OCI-LY3 (cell line): ENCODE measurements around the gene HEMGN.

ENCODE experiments used
- H2AFZ ChIP-seq: fragments of 200-600, 300-600 bp; shearing (Covaris generic); 2 replicates; pipeline ENCODE4 v1.6.0; 2014; ENCODE audit warnings: antibody characterized with exemption, low read depth, low read length
- H3K27ac ChIP-seq: fragments of 200-600, 300-600 bp; sonication (generic); 2 replicates; pipeline ENCODE4 v1.5.1; 2014; ENCODE audit warnings: mild to moderate bottlenecking, low read length, moderate library complexity, mixed read lengths
- H3K27me3 ChIP-seq: fragments of 200-600, 300-600 bp; sonication (generic); 2 replicates; pipeline ENCODE4 v1.6.1; 2014; ENCODE audit warnings: low read depth, low read length, mixed read lengths
- H3K36me3 ChIP-seq: fragments of 200-600, 300-600 bp; sonication (generic); replicated peaks from 2 replicates; pipeline ENCODE3; 2014; ENCODE audit warnings: low read depth, low read length, mixed read lengths
- H3K4me1 ChIP-seq: fragments of 300-600, 200-600 bp; sonication (generic); 2 replicates; pipeline ENCODE4 v1.6.1; 2014; ENCODE audit warnings: low read length, mixed read lengths
- H3K4me2 ChIP-seq: fragments of 200-600, 300-600 bp; sonication (generic); 2 replicates; pipeline ENCODE4 v1.6.1; 2014; ENCODE audit warnings: low read length, mixed read lengths
- H3K4me3 ChIP-seq: fragments of 300-600, 200-600 bp; sonication (generic); 2 replicates; pipeline ENCODE4 v1.5.1; 2014; ENCODE audit warnings: antibody characterized with exemption, mild to moderate bottlenecking, low read length, moderate library complexity
- H3K79me2 ChIP-seq: fragments of 300-600, 200-600 bp; shearing (Covaris generic); 2 replicates; pipeline ENCODE4 v1.6.1; 2014; ENCODE audit warnings: mild to moderate bottlenecking, low read length, mixed read lengths
- H3K9ac ChIP-seq: fragments of 300-600, 200-600 bp; shearing (Covaris generic); 2 replicates; pipeline ENCODE4 v1.6.0; 2014; ENCODE audit warnings: mild to moderate bottlenecking, low read length, moderate library complexity
- H3K9me3 ChIP-seq: fragments of 200-600, 300-600 bp; shearing (Covaris generic); 2 replicates; pipeline ENCODE4 v1.6.1; 2014; ENCODE audit warnings: low read length, mixed read lengths; ENCODE audit not compliant: insufficient read depth
- H4K20me1 ChIP-seq: fragments of 200-600, 300-600 bp; sonication (generic); 2 replicates; pipeline ENCODE4 v1.6.1; 2016; ENCODE audit warnings: low read length, mixed read lengths; ENCODE audit not compliant: insufficient read depth
- CTCF ChIP-seq: fragments of 200-600, 300-600 bp; sonication (generic); IDR thresholded peaks from 2 replicates; pipeline ENCODE4 v1.5.1; 2014; ENCODE audit warnings: antibody characterized with exemption, low read length, low read depth
- EZH2phosphoT487 ChIP-seq: fragments of 200-600 bp; shearing (Covaris generic); IDR thresholded peaks from 2 replicates; pipeline ENCODE4 v1.6.1; 2018; ENCODE audit warnings: antibody characterized with exemption, mixed run types, low read depth

Gene HEMGN

DNA sequence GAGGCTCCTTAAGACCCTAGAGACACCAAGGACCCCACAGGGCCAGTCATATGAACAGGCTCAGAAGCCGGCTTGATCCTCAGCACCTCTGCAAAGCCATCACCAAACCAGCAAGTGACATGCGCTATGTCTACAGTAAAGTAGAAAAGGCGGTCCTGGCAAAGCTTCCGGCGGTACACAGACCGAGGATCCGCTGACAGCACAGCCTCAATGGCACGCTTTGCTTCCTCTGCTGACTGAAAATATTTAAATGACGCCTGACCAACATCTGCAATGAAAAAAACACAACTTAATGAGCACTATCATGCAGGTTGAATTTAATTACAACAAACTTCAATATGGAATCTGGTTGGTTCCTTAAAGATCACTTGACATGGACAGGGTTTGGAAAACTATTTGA, 33.2 kb downstream of the HEMGN start:
- no peaks in the 10 kb centered on the region for H4K20me1 ChIP-seq
- H3K4me2 ChIP-seq = no peak overlapping the region
- H3K4me3 ChIP-seq = no peak overlapping the region
- no peak for TF ChIP-seq EZH2phosphoT487
- TF ChIP-seq CTCF = no peak
- 0 out of 2 replicates have a peak, but pooled peaks cover 2% of the 10 kb centered on the region for H3K79me2 ChIP-seq
- no peaks in the 10 kb centered on the region for H3K4me1 ChIP-seq
- no peaks in the 10 kb centered on the region for H3K27me3 ChIP-seq
- peaks cover 3% of the 10 kb centered on the region for H3K36me3 ChIP-seq
- H2AFZ ChIP-seq = no peak overlapping the region
- H3K27ac ChIP-seq = no peak overlapping the region
- no peak overlapping the region for H3K9ac ChIP-seq
- no peaks in the 10 kb centered on the region for H3K9me3 ChIP-seq

DNA sequence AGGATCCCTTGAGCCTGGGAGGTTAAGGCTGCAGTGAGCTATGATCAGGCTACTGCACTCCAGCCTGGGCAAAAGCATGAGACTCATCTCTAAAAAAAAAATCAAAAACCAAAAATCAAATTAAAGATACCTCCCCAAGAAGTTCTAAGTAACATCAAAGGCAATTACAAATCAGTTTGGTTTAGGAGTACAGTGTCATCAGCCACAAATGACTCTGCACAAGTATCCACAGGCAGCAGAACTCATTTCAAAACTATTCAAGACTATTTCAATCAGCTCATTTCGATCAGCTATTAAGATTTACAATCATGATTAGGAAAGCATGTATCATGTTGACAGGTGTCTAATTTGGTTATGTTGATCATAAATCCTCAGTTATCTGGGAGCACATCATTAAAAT, 34.8 kb downstream of the HEMGN start:
- Histone ChIP-seq H3K4me1 (no peaks in the 10 kb centered on the region), H3K9ac (no peak overlapping the region), H3K27me3 (no peaks in the 10 kb centered on the region), H3K4me3 (no peak overlapping the region), H3K9me3 (no peaks in the 10 kb centered on the region), H3K79me2 (0 out of 2 replicates have a peak, but pooled peaks cover 2% of the 10 kb centered on the region), H4K20me1 (no peaks in the 10 kb centered on the region), H3K4me2 (no peak overlapping the region), H2AFZ (no peak overlapping the region), H3K27ac (no peak overlapping the region), H3K36me3 (peaks cover 3% of the 10 kb centered on the region)
- TF ChIP-seq EZH2phosphoT487 = no peak

GRCh38 chr9:97900738-97901565, 37.0 kb downstream of the HEMGN start:
- no peaks in the 10 kb centered on the region for H3K36me3 ChIP-seq
- no peaks in the 10 kb centered on the region for H3K9me3 ChIP-seq
- 0 out of 2 replicates have a peak, but pooled peaks cover 2% of the 10 kb centered on the region for H3K79me2 ChIP-seq
- H3K27ac ChIP-seq = no peak overlapping the region
- no peak overlapping the region for H3K9ac ChIP-seq
- no peak overlapping the region for H3K4me3 ChIP-seq
- TF ChIP-seq EZH2phosphoT487 (no peak), CTCF (peak; percentile 74)
- H3K27me3 ChIP-seq = no peaks in the 10 kb centered on the region
- no peaks in the 10 kb centered on the region for H4K20me1 ChIP-seq
- no peaks in the 10 kb centered on the region for H3K4me1 ChIP-seq
- no peak overlapping the region for H3K4me2 ChIP-seq
- no peak overlapping the region for H2AFZ ChIP-seq

- TF ChIP-seq EZH2phosphoT487 (no peak), CTCF (no peak)
- H3K27ac ChIP-seq = no peak overlapping the region
- H4K20me1 ChIP-seq = no peaks in the 10 kb centered on the region
- H3K9ac ChIP-seq = no peak overlapping the region
- H3K9me3 ChIP-seq = no peaks in the 10 kb centered on the region
- no peaks in the 10 kb centered on the region for H3K36me3 ChIP-seq
- H3K4me3 ChIP-seq = no peak overlapping the region
- H3K79me2 ChIP-seq = 0 out of 2 replicates have a peak, but pooled peaks cover 2% of the 10 kb centered on the region
- no peaks in the 10 kb centered on the region for H3K4me1 ChIP-seq
- no peak overlapping the region for H2AFZ ChIP-seq
- no peak overlapping the region for H3K4me2 ChIP-seq
- H3K27me3 ChIP-seq = no peaks in the 10 kb centered on the region
Observed at GRCh38 chr9:97900103-97900737, 37.8 kb downstream of the HEMGN start.
